Muscle of arm (tissue), 12 donors: ENCODE data around the gene RASD1. TPM values are rescaled to one million over a fixed set of nuclear protein-coding genes. Genes with fewer than 3 reads are reported as not detected.
A peak's percentile ranks its signal among the peaks of the same experiment; 100 is the strongest.
"Not testable (repeated sequence)": the region's sequence is repeated elsewhere in the genome, so short reads cannot be mapped to it uniquely, and the experiment has no call there.

Source experiments
- DNase-seq: peaks from one replicate; pipeline ENCODE4 v3.0.0-alpha.2; 2013
- polyA plus RNA-seq, 12 donors: library from polyadenylated mRNA; unstranded; fragments of 120-200 nt; gene quantifications; one replicate each; pipeline ENCODE4 v1.2.1, GENCODE V29; 2013; ENCODE audit not compliant: insufficient read length in 12 of 12

RASD1 gene
- polyA plus RNA-seq, 12 donors: 2.9 to 11.4 (median 3.9) TPM; not detected in 1

- no peak for DNase-seq
These were observed 2.6 kb upstream of the RASD1 start for GRCh38 chr17:17498606-17499301.

- no peak for DNase-seq
These were observed 1.8 kb upstream of the RASD1 start for GRCh38 chr17:17497845-17498520.

- no peak for DNase-seq
These were observed 1.1 kb upstream of the RASD1 start for GRCh38 chr17:17497065-17497844.

GRCh38 chr17:17495536-17496188, 533 bp downstream of the RASD1 start:
- no peak for DNase-seq

GRCh38 chr17:17494870-17495535, 1.2 kb downstream of the RASD1 start:
- DNase-seq: no peak

- no peak for DNase-seq
These were observed 1.7 kb downstream of the RASD1 start for GRCh38 chr17:17494499-17494869.

- DNase-seq: no peak
These were observed 2.2 kb downstream of the RASD1 start for GRCh38 chr17:17493986-17494466.

- DNase-seq: no peak
These were observed 2.8 kb downstream of the RASD1 start for GRCh38 chr17:17493249-17493985.

- no peak for DNase-seq
These were observed 3.6 kb downstream of the RASD1 start for GRCh38 chr17:17492571-17492970.

GRCh38 chr17:17492085-17492484, 4.1 kb downstream of the RASD1 start:
- DNase-seq: no peak

- DNase-seq: no peak
These were observed 4.6 kb downstream of the RASD1 start for GRCh38 chr17:17491546-17491988.

DNA sequence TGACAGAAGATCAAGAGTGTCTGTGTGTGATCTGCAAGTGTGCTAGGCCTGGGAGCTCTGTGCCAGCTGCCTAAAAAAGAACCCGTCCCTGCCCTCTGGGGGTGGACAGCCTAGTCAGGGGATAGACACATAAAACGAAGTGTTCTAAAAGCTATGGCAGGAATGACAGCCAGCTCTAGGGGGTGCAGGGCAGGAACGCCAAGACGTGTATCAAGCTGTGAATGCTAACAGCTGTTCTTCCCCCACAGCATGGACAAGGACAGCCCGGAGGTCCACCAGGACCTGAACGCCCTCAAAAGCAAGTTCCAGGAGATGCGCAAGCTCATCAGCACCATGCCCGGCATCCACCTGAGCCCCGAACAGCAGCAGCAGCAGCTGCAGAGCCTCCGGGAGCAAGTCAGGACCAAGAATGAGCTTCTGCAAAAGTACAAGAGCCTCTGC, 5.1 kb downstream of the RASD1 start:
- DNase-seq: no peak

DNA sequence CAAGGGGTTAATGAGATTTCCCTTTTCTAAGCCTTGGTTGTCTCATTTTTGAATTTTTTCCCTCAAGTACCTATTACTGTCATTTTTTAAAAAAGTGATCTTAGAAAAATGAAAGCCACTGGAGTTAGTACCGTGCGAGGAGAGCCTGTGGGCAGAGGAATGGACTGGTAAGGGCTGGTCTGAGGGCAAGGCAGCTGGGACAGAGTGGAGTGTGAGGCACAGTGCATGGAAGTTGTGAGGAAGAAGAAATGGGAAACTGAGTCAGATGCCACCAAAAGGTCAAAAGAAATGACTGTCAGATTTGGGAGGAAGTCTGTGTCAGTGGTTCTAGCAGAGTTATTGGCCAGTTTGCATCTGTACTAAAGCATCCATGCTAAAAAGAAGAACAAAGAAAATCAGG, 8.2 kb downstream of the RASD1 start:
- no peak for DNase-seq

GRCh38 chr17:17486416-17486815, 9.8 kb downstream of the RASD1 start:
- DNase-seq: not testable (repeated sequence)

- no peak for DNase-seq
These were observed 10.8 kb downstream of the RASD1 start for GRCh38 chr17:17485420-17485819.

DNA sequence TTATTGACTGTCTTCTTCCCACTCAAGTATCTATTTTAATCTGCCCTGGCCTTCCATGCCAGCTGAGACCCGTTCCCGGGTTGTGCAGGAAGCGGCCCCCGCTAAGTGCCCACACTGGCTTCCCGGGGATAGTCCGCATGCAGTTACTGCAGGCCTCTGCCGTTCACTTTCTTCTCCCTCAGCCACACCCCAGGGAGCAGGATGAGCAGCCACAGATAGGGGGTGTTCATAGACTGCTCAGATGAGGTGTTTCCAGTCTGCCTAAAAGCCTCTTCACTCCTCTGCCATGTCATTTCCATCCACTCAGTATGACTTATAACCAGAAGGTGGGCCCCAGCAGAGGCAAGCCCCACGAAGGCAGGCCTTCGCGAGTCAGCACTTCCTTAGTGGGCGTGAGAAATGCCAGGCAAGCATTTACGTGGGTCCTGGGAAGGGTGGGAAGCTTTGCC, 11.7 kb downstream of the RASD1 start:
- no peak for DNase-seq

DNA sequence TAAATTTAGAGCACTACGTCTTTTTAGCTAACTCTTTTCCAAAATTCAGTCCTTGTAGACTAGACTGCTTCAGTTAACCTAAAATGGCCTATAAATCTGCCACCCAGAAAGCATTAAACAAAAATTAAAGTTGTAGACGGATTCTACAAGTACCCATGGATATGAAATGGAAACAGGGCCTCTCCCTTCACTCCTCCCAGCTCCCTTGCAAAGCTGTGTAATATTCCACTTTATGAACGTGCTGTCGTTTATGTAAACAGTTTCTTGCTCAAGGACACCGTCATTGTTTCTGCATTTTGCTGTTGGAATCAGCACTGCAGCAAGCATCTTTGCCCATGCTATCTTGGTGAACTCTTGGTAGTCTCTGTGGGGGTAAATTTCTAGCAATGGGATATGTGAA, 14.3 kb downstream of the RASD1 start:
- DNase-seq: no peak

GRCh38 chr17:17480593-17481148, 15.5 kb downstream of the RASD1 start:
- no peak for DNase-seq

DNA sequence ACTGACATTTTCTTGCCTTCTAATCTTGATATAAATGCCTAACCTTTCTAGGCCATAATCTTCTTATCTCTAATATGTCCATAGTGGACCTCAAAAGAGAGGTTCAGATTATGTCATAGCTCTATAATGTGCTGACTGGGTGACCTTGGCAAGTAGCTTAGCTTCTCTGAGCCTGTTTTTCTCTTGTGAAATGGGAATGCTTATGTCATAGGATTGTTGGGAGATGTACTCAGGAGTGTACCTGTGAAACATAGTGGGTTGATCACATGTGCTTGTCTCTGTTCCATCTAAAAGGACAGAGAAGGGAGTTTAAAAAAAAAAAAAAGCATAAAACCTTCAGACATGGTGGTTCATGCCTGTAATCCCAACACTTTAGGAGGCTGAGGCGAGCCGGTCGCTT, 17.0 kb downstream of the RASD1 start:
- no peak for DNase-seq

- peak; percentile 96 for DNase-seq
These were observed 19.2 kb downstream of the RASD1 start, which contains the start of gene MED9 for GRCh38 chr17:17476865-17477467. TSS of gene MED9 (plus strand) at chr17:17477000. CDS start at chr17:17477042, 42 bp downstream.
